ENCODE measurements around the gene OLFML3. TPM values are rescaled to one million over a fixed set of nuclear protein-coding genes. Genes with fewer than 3 reads are reported as not detected.

The OLFML3 gene
- total RNA-seq, 5 donors from 2014 or later (not counting 1 experiment from before 2014, with no cell fraction given): 0.23 to 1.2 (median 0.63) TPM

- Histone ChIP-seq H3K4me1 (ENCODE audit: control insufficient read depth in 1 of 2, extremely low read depth in 1 of 2, insufficient read depth in 2 of 2, low read length in 2 of 2) (no peaks in the 10 kb centered on the region), H3K4me3 (ENCODE audit: control insufficient read depth in 1 of 2, extremely low read depth in 1 of 2, low read length in 1 of 2) (no peak overlapping the region), H3K27me3 (replicated peaks in 1 of 2; ENCODE audit: control insufficient read depth in 2 of 2, extremely low read depth in 1 of 2, insufficient read depth in 2 of 2, low read length in 1 of 2) (peaks cover 0 to 14% of the 10 kb centered on the region in 2 experiments), H3K9me3 (peaks cover 3% of the 10 kb centered on the region), H3K36me3 (ENCODE audit: control insufficient read depth in 2 of 2, extremely low read depth in 1 of 2, insufficient read depth in 1 of 2, low read length in 1 of 2) (no peaks in the 10 kb centered on the region), H3K27ac (ENCODE audit: low read length) (no peak overlapping the region)
- peaks cover 4 to 6% of the 10 kb centered on the region in 2 donors for H3K27me3 Mint-ChIP-seq
- 100% methylated on average over 1 of the region's 2 CpGs for WGBS (ENCODE audit: insufficient coverage)
- peaks cover 10% of the 10 kb centered on the region for H3K36me3 Mint-ChIP-seq
- ATAC-seq (replicated peaks in 1 of 4) (no peak), DNase-seq (no peak)
- H3K4me1 Mint-ChIP-seq: peaks cover 2 to 9% (median 6%) of the 10 kb centered on the region in 3 donors
- peaks cover 11 to 18% (median 15%) of the 10 kb centered on the region in 3 donors for H3K9me3 Mint-ChIP-seq
- H3K27ac Mint-ChIP-seq: no peak overlapping the region
- CTCF ChIA-PET: interaction anchor here in 1 of 2 donors (0.6 kb wide), 1 partner anchor 689 kb away, joined by 5 read pairs; no protein-coding TSS in a partner anchor
- POLR2A ChIA-PET: no interaction called here
- no peak overlapping the region for H3K4me3 Mint-ChIP-seq
These were observed 16.1 kb downstream of the OLFML3 start for GRCh38 chr1:113995382-113995781.

DNA sequence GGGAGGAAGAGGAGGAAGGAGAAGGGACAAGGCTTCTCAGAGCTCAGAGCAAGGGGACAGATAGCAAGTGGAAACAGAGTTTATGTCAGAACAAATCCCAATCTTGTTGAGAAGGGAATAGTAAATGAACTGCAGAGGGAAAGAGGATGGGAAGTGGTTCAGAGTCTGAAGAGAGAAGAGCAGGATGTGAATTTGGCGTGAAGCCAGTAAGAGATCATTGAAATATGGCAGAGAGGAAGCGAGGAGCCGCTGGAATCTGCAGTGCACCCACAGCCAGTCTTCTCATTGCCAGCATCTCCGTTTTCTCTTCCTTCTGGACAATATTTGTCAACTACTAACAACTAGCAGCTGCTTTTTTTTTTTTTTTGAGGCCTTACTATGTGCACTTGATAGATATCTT lies 19.1 kb downstream of the OLFML3 start:
- Mint-ChIP-seq H3K27me3 (peaks cover 5 to 7% of the 10 kb centered on the region in 2 donors), H3K9me3 (peaks cover 6 to 18% (median 15%) of the 10 kb centered on the region in 3 donors), H3K4me3 (no peak overlapping the region), H3K36me3 (peaks cover 10% of the 10 kb centered on the region), H3K4me1 (peaks cover 2 to 9% (median 6%) of the 10 kb centered on the region in 3 donors), H3K27ac (no peak overlapping the region)
- CTCF ChIA-PET: interaction anchor here in 1 of 2 donors (0.7 kb wide), 1 partner anchor 349 kb away, joined by 3 read pairs; no protein-coding TSS in a partner anchor
- Histone ChIP-seq H3K27me3 (replicated peaks in 1 of 2; ENCODE audit: control insufficient read depth in 2 of 2, extremely low read depth in 1 of 2, insufficient read depth in 2 of 2, low read length in 1 of 2) (peaks cover 0 to 20% of the 10 kb centered on the region in 2 experiments), H3K4me1 (ENCODE audit: control insufficient read depth in 1 of 2, extremely low read depth in 1 of 2, insufficient read depth in 2 of 2, low read length in 2 of 2) (no peaks in the 10 kb centered on the region), H3K9me3 (peaks cover 3% of the 10 kb centered on the region), H3K27ac (ENCODE audit: low read length) (no peak overlapping the region), H3K36me3 (ENCODE audit: control insufficient read depth in 2 of 2, extremely low read depth in 1 of 2, insufficient read depth in 1 of 2, low read length in 1 of 2) (no peaks in the 10 kb centered on the region), H3K4me3 (ENCODE audit: control insufficient read depth in 1 of 2, extremely low read depth in 1 of 2, low read length in 1 of 2) (no peak overlapping the region)
- 33% methylated on average over 1 of the region's 4 CpGs for WGBS (ENCODE audit: insufficient coverage)
- no peak for ATAC-seq (replicated peaks in 1 of 4)
- POLR2A ChIA-PET: no interaction called here
- no peak for DNase-seq

- H3K4me3 Mint-ChIP-seq: no peak overlapping the region
- ChIA-PET CTCF (no interaction called here), POLR2A (no interaction called here)
- H3K9me3 Mint-ChIP-seq: peaks cover 6 to 15% (median 12%) of the 10 kb centered on the region in 3 donors
- H3K36me3 ChIP-seq (ENCODE audit: control insufficient read depth in 2 of 2, extremely low read depth in 1 of 2, insufficient read depth in 1 of 2, low read length in 1 of 2): no peaks in the 10 kb centered on the region
- H3K27ac Mint-ChIP-seq: no peak overlapping the region
- H3K4me3 ChIP-seq (ENCODE audit: control insufficient read depth in 1 of 2, extremely low read depth in 1 of 2, low read length in 1 of 2): no peak overlapping the region
- peaks cover 0 to 15% of the 10 kb centered on the region in 2 experiments for H3K27me3 ChIP-seq (replicated peaks in 1 of 2; ENCODE audit: control insufficient read depth in 2 of 2, extremely low read depth in 1 of 2, insufficient read depth in 2 of 2, low read length in 1 of 2)
- H3K36me3 Mint-ChIP-seq: peaks cover 8% of the 10 kb centered on the region
- no peak for DNase-seq
- H3K9me3 ChIP-seq: no peaks in the 10 kb centered on the region
- WGBS (ENCODE audit: insufficient coverage): no CpG with 5 or more reads among the region's 2 CpGs
- peaks cover 8% of the 10 kb centered on the region in 2 donors for H3K27me3 Mint-ChIP-seq
- H3K4me1 Mint-ChIP-seq: peaks cover 2 to 9% (median 6%) of the 10 kb centered on the region in 3 donors
- H3K27ac ChIP-seq (ENCODE audit: low read length): no peak overlapping the region
- no peaks in the 10 kb centered on the region for H3K4me1 ChIP-seq (ENCODE audit: control insufficient read depth in 1 of 2, extremely low read depth in 1 of 2, insufficient read depth in 2 of 2, low read length in 2 of 2)
- ATAC-seq (replicated peaks in 1 of 4): no peak
These were observed 20.0 kb downstream of the OLFML3 start for GRCh38 chr1:113999233-113999632.

GRCh38 chr1:113999799-114000198 lies 20.5 kb downstream of the OLFML3 start:
- ATAC-seq (replicated peaks in 1 of 4): no peak
- Mint-ChIP-seq H3K9me3 (peaks cover 6 to 9% (median 7%) of the 10 kb centered on the region in 3 donors), H3K4me3 (no peak overlapping the region), H3K4me1 (peaks cover 2 to 9% (median 6%) of the 10 kb centered on the region in 3 donors), H3K27me3 (peaks cover 8% of the 10 kb centered on the region in 2 donors), H3K36me3 (peaks cover 6% of the 10 kb centered on the region), H3K27ac (no peak overlapping the region)
- H3K4me1 ChIP-seq (ENCODE audit: control insufficient read depth in 1 of 2, extremely low read depth in 1 of 2, insufficient read depth in 2 of 2, low read length in 2 of 2): no peaks in the 10 kb centered on the region
- no CpG with 5 or more reads among the region's 2 CpGs for WGBS (ENCODE audit: insufficient coverage)
- no peak overlapping the region for H3K27ac ChIP-seq (ENCODE audit: low read length)
- no peaks in the 10 kb centered on the region for H3K9me3 ChIP-seq
- ChIA-PET POLR2A (interaction anchor here in 1 of 2 donors (0.7 kb wide), 1 partner anchor 20 kb away, joined by 6 read pairs; no protein-coding TSS in a partner anchor), CTCF (no interaction called here)
- no peak for DNase-seq
- no peaks in the 10 kb centered on the region for H3K36me3 ChIP-seq (ENCODE audit: control insufficient read depth in 2 of 2, extremely low read depth in 1 of 2, insufficient read depth in 1 of 2, low read length in 1 of 2)
- H3K27me3 ChIP-seq (replicated peaks in 1 of 2; ENCODE audit: control insufficient read depth in 2 of 2, extremely low read depth in 1 of 2, insufficient read depth in 2 of 2, low read length in 1 of 2): peaks cover 0 to 15% of the 10 kb centered on the region in 2 experiments
- no peak overlapping the region for H3K4me3 ChIP-seq (ENCODE audit: control insufficient read depth in 1 of 2, extremely low read depth in 1 of 2, low read length in 1 of 2)

GRCh38 chr1:114000406-114000805 lies 21.1 kb downstream of the OLFML3 start:
- Mint-ChIP-seq H3K9me3 (peaks cover 2 to 3% (median 3%) of the 10 kb centered on the region in 3 donors), H3K27ac (no peak overlapping the region), H3K36me3 (peaks cover 3% of the 10 kb centered on the region), H3K4me1 (peaks cover 2 to 9% (median 6%) of the 10 kb centered on the region in 3 donors), H3K27me3 (peaks cover 6 to 8% of the 10 kb centered on the region in 2 donors), H3K4me3 (no peak overlapping the region)
- POLR2A ChIA-PET: interaction anchor here in 1 of 2 donors (0.7 kb wide), 1 partner anchor 20 kb away, joined by 6 read pairs; no protein-coding TSS in a partner anchor
- Histone ChIP-seq H3K9me3 (no peaks in the 10 kb centered on the region), H3K36me3 (ENCODE audit: control insufficient read depth in 2 of 2, extremely low read depth in 1 of 2, insufficient read depth in 1 of 2, low read length in 1 of 2) (no peaks in the 10 kb centered on the region), H3K27me3 (replicated peaks in 1 of 2; ENCODE audit: control insufficient read depth in 2 of 2, extremely low read depth in 1 of 2, insufficient read depth in 2 of 2, low read length in 1 of 2) (peaks cover 0 to 17% of the 10 kb centered on the region in 2 experiments), H3K27ac (ENCODE audit: low read length) (no peak overlapping the region), H3K4me1 (ENCODE audit: control insufficient read depth in 1 of 2, extremely low read depth in 1 of 2, insufficient read depth in 2 of 2, low read length in 2 of 2) (no peaks in the 10 kb centered on the region), H3K4me3 (ENCODE audit: control insufficient read depth in 1 of 2, extremely low read depth in 1 of 2, low read length in 1 of 2) (no peak overlapping the region)
- ATAC-seq (replicated peaks in 1 of 4): no peak
- no peak for DNase-seq
- CTCF ChIA-PET: no interaction called here

DNA sequence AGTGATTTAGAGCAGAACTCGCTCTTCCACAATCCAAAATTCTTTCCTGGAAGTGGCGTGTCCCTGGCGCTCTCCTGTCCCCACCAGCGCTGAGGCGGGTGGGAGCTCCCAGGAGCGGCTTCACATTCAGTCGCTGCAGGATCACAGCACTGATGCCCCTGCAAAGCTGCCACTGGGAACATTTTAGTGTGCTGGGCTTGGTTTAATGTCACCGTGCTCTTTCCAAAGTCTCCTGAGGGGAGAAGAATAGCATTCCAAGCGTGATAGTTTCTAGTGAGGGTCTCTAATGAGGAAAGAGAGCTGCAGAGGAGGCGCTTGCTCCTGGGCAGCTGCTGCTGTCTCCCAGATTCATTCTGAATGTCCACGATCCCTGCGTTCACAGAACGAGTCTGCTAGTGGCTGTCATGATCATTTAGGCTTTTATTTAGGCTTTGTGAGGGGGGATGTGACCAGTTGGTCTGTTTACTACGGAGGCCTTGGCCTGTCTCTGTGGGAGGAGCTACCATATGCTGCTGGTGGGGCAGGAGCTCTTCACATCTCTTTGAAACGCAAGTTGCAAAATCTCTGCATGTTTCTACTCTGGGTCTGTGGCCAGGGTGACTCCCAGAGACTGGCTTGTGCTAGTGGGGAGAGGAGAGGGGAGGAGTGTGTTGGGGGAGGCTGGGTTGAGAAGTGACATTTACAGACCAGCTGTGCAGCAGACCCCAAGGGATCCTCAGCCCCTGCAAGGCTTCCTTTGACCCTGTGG lies 23.4 kb downstream of the OLFML3 start:
- H3K4me1 Mint-ChIP-seq: peaks cover 2 to 9% (median 6%) of the 10 kb centered on the region in 3 donors
- ChIA-PET CTCF (no interaction called here), POLR2A (no interaction called here)
- 78% methylated on average over 13 of the region's 15 CpGs for WGBS (ENCODE audit: insufficient coverage)
- no peaks in the 10 kb centered on the region for H3K9me3 ChIP-seq
- no peak overlapping the region for H3K4me3 ChIP-seq (ENCODE audit: control insufficient read depth in 1 of 2, extremely low read depth in 1 of 2, low read length in 1 of 2)
- no peaks in the 10 kb centered on the region for H3K36me3 ChIP-seq (ENCODE audit: control insufficient read depth in 2 of 2, extremely low read depth in 1 of 2, insufficient read depth in 1 of 2, low read length in 1 of 2)
- ATAC-seq (replicated peaks in 1 of 4) (no peak), DNase-seq (no peak)
- no peaks in the 10 kb centered on the region for H3K36me3 Mint-ChIP-seq
- H3K27me3 ChIP-seq (replicated peaks in 1 of 2; ENCODE audit: control insufficient read depth in 2 of 2, extremely low read depth in 1 of 2, insufficient read depth in 2 of 2, low read length in 1 of 2): peaks cover 0 to 19% of the 10 kb centered on the region in 2 experiments
- no peak overlapping the region for H3K4me3 Mint-ChIP-seq
- no peaks in the 10 kb centered on the region for H3K4me1 ChIP-seq (ENCODE audit: control insufficient read depth in 1 of 2, extremely low read depth in 1 of 2, insufficient read depth in 2 of 2, low read length in 2 of 2)
- H3K27ac Mint-ChIP-seq: no peak overlapping the region
- no peaks in the 10 kb centered on the region for H3K9me3 Mint-ChIP-seq
- no peak overlapping the region for H3K27ac ChIP-seq (ENCODE audit: low read length)
- peaks cover 5 to 8% of the 10 kb centered on the region in 2 donors for H3K27me3 Mint-ChIP-seq
